ENCODE data around the gene MFSD1. TPM values are rescaled to one million over a fixed set of nuclear protein-coding genes. Genes with fewer than 3 reads are reported as not detected.

The MFSD1 gene
- polyA plus RNA-seq, 3 donors, result 110 to 262 (median 225) TPM

- DNase-seq, result no peak
- H3K4me3 ChIP-seq (replicated peaks in 1 of 3; ENCODE audit: low read depth in 2 of 3, low read length in 3 of 3), result no peak overlapping the region
- no peaks in the 10 kb centered on the region for H3K9me3 Mint-ChIP-seq
- no peak overlapping the region for H3K27ac ChIP-seq (ENCODE audit: low read depth in 1 of 2, low read length in 2 of 2)
- no peaks in the 10 kb centered on the region for H3K9me3 ChIP-seq (replicated peaks in 1 of 2; ENCODE audit: control insufficient read depth in 1 of 2, insufficient read depth in 1 of 2, low read length in 2 of 2)
- no peak overlapping the region for H3K9ac ChIP-seq (ENCODE audit: insufficient read depth, low read length, poor library complexity, severe bottlenecking)
- no peak overlapping the region for H3K4me2 ChIP-seq (replicated peaks; ENCODE audit: extremely low read depth, low read length, poor library complexity, severe bottlenecking)
- no peaks in the 10 kb centered on the region for H4K20me1 ChIP-seq (ENCODE audit: insufficient read depth, low read length)
- no peak overlapping the region for H3K27ac Mint-ChIP-seq
- 59% methylated on average over 5 of the region's 7 CpGs for WGBS (ENCODE audit: insufficient coverage)
- no peaks in the 10 kb centered on the region for H3K36me3 ChIP-seq (replicated peaks in 1 of 2; ENCODE audit: control insufficient read depth in 1 of 2, insufficient read depth in 2 of 2, low read length in 2 of 2)
- peaks cover 1 to 3% (median 3%) of the 10 kb centered on the region in 3 donors for H3K27me3 Mint-ChIP-seq (ENCODE audit: low read depth in 3 of 3)
- H3K27me3 ChIP-seq (ENCODE audit: control insufficient read depth in 2 of 2, insufficient read depth in 2 of 2, low read length in 2 of 2), result no peaks in the 10 kb centered on the region
- H3K4me1 ChIP-seq (ENCODE audit: control insufficient read depth in 1 of 2, insufficient read depth in 2 of 2, low read length in 2 of 2), result no peaks in the 10 kb centered on the region
- H3K36me3 Mint-ChIP-seq, result no peaks in the 10 kb centered on the region
- H2AFZ ChIP-seq (ENCODE audit: insufficient read depth, low read depth, low read length, poor library complexity, severe bottlenecking), result no peak overlapping the region
- H3K79me2 ChIP-seq (ENCODE audit: insufficient read depth, low read length), result no peaks in the 10 kb centered on the region
- no peak overlapping the region for H3K4me3 Mint-ChIP-seq
- TF ChIP-seq CTCF (IDR thresholded peaks at IDR 0.05), result no peak
- no peaks in the 10 kb centered on the region for H3K4me1 Mint-ChIP-seq
- intact Hi-C loops (cut with micrococcal nuclease), result no loop called here
Observed at GRCh38 chr3:158768361-158768787, 33.5 kb upstream of the MFSD1 start.

GRCh38 chr3:158768881-158769543 is 32.8 kb upstream of the MFSD1 start:
- no peaks in the 10 kb centered on the region for H3K27me3 ChIP-seq (ENCODE audit: control insufficient read depth in 2 of 2, insufficient read depth in 2 of 2, low read length in 2 of 2)
- intact Hi-C loops (cut with micrococcal nuclease), result no loop called here
- no peak overlapping the region for H3K27ac ChIP-seq (ENCODE audit: low read depth in 1 of 2, low read length in 2 of 2)
- no peaks in the 10 kb centered on the region for H3K36me3 ChIP-seq (replicated peaks in 1 of 2; ENCODE audit: control insufficient read depth in 1 of 2, insufficient read depth in 2 of 2, low read length in 2 of 2)
- TF ChIP-seq CTCF (IDR thresholded peaks at IDR 0.05), result no peak
- no peaks in the 10 kb centered on the region for H4K20me1 ChIP-seq (ENCODE audit: insufficient read depth, low read length)
- no peak overlapping the region for H3K9ac ChIP-seq (ENCODE audit: insufficient read depth, low read length, poor library complexity, severe bottlenecking)
- Mint-ChIP-seq H3K36me3 (no peaks in the 10 kb centered on the region), H3K27ac (no peak overlapping the region), H3K4me1 (no peaks in the 10 kb centered on the region), H3K27me3 (ENCODE audit: low read depth in 3 of 3) (peaks cover 3% of the 10 kb centered on the region in 3 donors), H3K9me3 (no peaks in the 10 kb centered on the region), H3K4me3 (no peak overlapping the region)
- DNase-seq, result no peak
- WGBS (ENCODE audit: insufficient coverage), result no CpG with 5 or more reads among the region's 8 CpGs
- no peaks in the 10 kb centered on the region for H3K9me3 ChIP-seq (replicated peaks in 1 of 2; ENCODE audit: control insufficient read depth in 1 of 2, insufficient read depth in 1 of 2, low read length in 2 of 2)
- no peak overlapping the region for H3K4me2 ChIP-seq (replicated peaks; ENCODE audit: extremely low read depth, low read length, poor library complexity, severe bottlenecking)
- no peaks in the 10 kb centered on the region for H3K4me1 ChIP-seq (ENCODE audit: control insufficient read depth in 1 of 2, insufficient read depth in 2 of 2, low read length in 2 of 2)
- H3K4me3 ChIP-seq (replicated peaks in 1 of 3; ENCODE audit: low read depth in 2 of 3, low read length in 3 of 3), result no peak overlapping the region
- H3K79me2 ChIP-seq (ENCODE audit: insufficient read depth, low read length), result no peaks in the 10 kb centered on the region
- H2AFZ ChIP-seq (ENCODE audit: insufficient read depth, low read depth, low read length, poor library complexity, severe bottlenecking), result no peak overlapping the region
